GM12801 (cell line): ENCODE data around the gene STAB2.

Source experiments
- TF ChIP-seq, protein P1 (sequence below): IDR thresholded peaks from one replicate; pipeline ENCODE4 v1.5.1; 2011; ENCODE audit warnings: control low read depth; ENCODE audit not compliant: insufficient read length; ENCODE audit errors: extremely low read depth

Gene STAB2

GRCh38 chr12:103812789-103813188, 225.7 kb downstream of the STAB2 start:
- TF ChIP-seq, protein P1, sequence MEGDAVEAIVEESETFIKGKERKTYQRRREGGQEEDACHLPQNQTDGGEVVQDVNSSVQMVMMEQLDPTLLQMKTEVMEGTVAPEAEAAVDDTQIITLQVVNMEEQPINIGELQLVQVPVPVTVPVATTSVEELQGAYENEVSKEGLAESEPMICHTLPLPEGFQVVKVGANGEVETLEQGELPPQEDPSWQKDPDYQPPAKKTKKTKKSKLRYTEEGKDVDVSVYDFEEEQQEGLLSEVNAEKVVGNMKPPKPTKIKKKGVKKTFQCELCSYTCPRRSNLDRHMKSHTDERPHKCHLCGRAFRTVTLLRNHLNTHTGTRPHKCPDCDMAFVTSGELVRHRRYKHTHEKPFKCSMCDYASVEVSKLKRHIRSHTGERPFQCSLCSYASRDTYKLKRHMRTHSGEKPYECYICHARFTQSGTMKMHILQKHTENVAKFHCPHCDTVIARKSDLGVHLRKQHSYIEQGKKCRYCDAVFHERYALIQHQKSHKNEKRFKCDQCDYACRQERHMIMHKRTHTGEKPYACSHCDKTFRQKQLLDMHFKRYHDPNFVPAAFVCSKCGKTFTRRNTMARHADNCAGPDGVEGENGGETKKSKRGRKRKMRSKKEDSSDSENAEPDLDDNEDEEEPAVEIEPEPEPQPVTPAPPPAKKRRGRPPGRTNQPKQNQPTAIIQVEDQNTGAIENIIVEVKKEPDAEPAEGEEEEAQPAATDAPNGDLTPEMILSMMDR, result no peak

DNA sequence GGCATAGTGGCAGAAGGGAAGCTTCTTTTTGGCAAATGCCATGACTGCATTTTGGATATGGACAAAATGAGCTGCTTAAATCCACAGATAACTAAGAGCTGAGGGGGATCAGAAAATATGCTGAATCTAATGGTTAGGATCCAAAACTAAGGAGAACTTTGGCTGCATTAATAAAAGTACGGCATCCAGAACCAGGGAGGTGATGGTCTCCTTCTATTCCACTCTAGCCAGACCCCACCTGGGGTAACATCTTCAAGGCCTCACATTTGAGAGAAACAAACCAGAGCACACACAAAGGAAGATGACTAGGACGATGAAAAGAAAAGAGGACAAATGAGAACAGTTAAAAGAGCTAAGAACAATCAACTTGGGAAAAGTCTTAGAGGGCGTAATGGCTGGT, 226.4 kb downstream of the STAB2 start:
- TF ChIP-seq, protein P1, result no peak

GRCh38 chr12:103813949-103814348, 226.9 kb downstream of the STAB2 start:
- TF ChIP-seq, protein P1, result no peak

DNA sequence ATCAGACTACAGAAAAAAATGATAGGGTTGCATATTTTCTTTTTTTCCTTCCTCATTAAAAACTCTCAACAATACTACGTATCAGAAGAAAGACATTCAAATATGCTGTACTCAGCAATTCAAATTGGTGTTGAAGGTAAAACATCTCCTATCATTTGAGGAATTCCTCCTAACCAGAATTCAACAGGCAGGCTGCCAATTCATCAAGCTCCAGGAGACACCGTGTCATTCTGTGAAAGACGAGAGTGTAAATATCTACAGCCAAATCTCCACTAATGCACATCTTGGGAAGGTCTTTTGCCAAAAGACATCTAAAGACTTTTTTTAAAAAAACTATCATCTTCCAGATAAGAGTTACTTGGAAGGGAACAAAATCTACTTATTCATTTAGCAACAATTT, 227.4 kb downstream of the STAB2 start:
- TF ChIP-seq, protein P1, result no peak
